ENCODE measurements around the gene DUSP28. TPM values are rescaled to one million over a fixed set of nuclear protein-coding genes. Genes with fewer than 3 reads are reported as not detected.

DUSP28 gene
- total and polyA plus RNA-seq, 2 of the 8 experiments (the other 6 are each of a cell fraction or from before 2014, with no cell fraction given) = 2.1 to 2.3 TPM

- no peak for TF ChIP-seq CHD7 (IDR thresholded peaks at IDR 0.05; ENCODE audit: insufficient replicate concordance, low read length)
- TF ChIP-seq POLR2AphosphoS5 (IDR thresholded peaks at IDR 0.05; ENCODE audit: low read depth, low read length) = no peak
- TF ChIP-seq KDM4A (IDR thresholded peaks at IDR 0.05; ENCODE audit: low read depth, low read length, severe bottlenecking) = peak; percentile 44
- TF ChIP-seq GTF2F1 (IDR thresholded peaks at IDR 0.05; ENCODE audit: borderline replicate concordance, low read depth, low read length) = no peak
- no peak for TF ChIP-seq KDM1A (IDR thresholded peaks at IDR 0.05; ENCODE audit: borderline replicate concordance, low read length)
- no peak for TF ChIP-seq SP1 (IDR thresholded peaks at IDR 0.05; ENCODE audit: low read depth, low read length)
- no peak for TF ChIP-seq CBX8 (IDR thresholded peaks at IDR 0.05; ENCODE audit: borderline replicate concordance, low read depth, low read length)
- TF ChIP-seq RNF2 (IDR thresholded peaks at IDR 0.05; ENCODE audit: borderline replicate concordance, low read depth, low read length, missing control alignments, poor library complexity, severe bottlenecking) = peak; percentile 32
- TF ChIP-seq TBP (IDR thresholded peaks at IDR 0.05; ENCODE audit: low read depth, low read length) = no peak
- TF ChIP-seq SUZ12 (IDR thresholded peaks at IDR 0.05; ENCODE audit: low read length) = peak; percentile 64; the same call in 1 of the 2 replicates
These were observed 7.9 kb downstream of the DUSP28 start, which contains the start of gene RNPEPL1 (continued) for GRCh38 chr2:240567872-240568677.

All from H1 (cell line).